Activated CD8-positive, alpha-beta memory T cell treated with anti-CD3 and anti-CD28 coated beads, Interleukin-2, amount 50 U/mL, for 1 hour (primary cell): ENCODE data around the gene KLRK1.
"Not testable (repeated sequence)": the region's sequence is repeated elsewhere in the genome, so short reads cannot be mapped to it uniquely, and the experiment has no call there.

ENCODE experiments used
- DNase-seq: peaks from one replicate; pipeline ENCODE4 v3.0.0-alpha.2; 2020; ENCODE audit errors: extremely low read depth

Gene KLRK1

GRCh38 chr12:10389904-10390303 is at the start of gene KLRK1:
Gene KLRK1 (minus strand): TSS chr12:10390041. CDS start chr12:10388810, 1,231 bp downstream.
- DNase-seq, result no peak

DNA sequence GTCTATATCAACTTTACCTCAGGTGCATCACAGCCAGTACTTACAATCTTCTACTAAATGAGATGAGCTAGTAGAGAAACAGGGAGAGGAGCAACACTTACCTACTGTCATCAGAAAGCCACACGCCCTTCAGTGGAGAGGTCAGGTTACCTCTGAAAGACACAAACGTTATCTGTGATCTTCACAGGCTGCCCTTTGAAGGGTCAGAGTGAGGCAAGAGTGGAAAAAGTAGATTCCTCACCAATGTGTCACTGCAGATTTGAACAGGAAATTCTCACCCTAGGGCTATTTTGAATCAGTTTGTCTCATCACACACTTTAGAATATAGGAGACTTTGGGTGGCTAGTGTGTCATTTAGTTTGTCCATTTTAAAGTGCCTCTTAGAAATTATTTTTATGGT is 47.8 kb upstream of the KLRK1 start:
- not testable (repeated sequence) for DNase-seq

GRCh38 chr12:10435816-10436215 is 46.0 kb upstream of the KLRK1 start, which contains the start of gene KLRC2:
Gene KLRC2 (minus strand): TSS chr12:10436010. CDS start chr12:10435986, 24 bp downstream.
- DNase-seq, result peak; percentile 11

GRCh38 chr12:10430623-10431022 is 40.8 kb upstream of the KLRK1 start:
- not testable (repeated sequence) for DNase-seq

DNA sequence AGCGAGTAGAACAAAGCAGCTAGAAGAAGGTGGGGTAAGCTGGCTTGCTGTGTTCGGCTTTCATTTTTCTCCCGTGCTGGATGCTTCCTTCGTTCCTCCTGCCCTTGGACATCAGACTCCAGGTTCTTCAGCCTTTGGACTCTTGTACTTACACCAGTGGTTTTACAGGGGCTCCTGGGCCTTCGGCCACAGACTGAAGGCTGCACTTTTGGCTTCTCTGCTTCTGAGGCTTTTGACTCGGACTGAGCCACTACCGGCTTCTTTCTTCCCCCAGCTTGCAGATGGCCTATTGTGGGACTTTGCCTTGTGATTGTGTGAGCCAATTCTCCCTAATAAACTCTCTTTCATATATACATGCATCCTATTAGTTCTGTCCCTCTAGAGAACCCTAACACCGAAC is 36.1 kb upstream of the KLRK1 start:
- not testable (repeated sequence) for DNase-seq

DNA sequence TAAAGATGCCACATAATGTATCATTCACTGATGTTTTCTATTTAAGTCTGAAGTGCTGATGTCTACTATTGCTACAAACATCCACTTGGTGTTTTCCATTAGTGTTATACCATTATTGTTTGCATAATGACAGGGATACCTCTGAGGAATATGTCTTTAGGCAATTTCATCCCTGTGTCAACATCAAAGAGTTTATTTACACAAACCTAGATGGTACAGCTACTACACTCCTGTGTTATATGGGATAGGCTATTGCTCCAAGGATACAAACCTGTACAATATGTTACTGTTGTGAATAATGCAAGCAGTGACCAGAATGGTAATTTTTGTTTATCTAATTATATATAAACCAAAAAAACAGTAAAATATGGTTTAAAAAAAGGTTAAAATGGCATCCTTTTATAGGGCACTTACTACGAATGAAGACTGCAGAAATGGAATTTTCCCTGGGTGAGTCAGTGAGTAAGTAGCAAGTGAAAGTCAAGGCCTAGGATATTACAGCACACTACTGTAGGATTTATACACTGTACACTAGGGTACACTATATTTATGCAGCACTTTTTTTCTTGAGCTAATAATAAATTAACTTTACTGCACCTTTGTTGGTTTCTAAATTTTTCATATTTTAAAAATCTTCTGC is 34.5 kb upstream of the KLRK1 start:
- not testable (repeated sequence) for DNase-seq

- DNase-seq, result not testable (repeated sequence)
These were observed 32.3 kb upstream of the KLRK1 start for GRCh38 chr12:10422159-10422558.

GRCh38 chr12:10420334-10420733 is 30.5 kb upstream of the KLRK1 start, which contains the start of gene KLRC3:
Gene KLRC3 (minus strand): TSS chr12:10420595. CDS start chr12:10420550, 45 bp downstream.
- not testable (repeated sequence) for DNase-seq

DNA sequence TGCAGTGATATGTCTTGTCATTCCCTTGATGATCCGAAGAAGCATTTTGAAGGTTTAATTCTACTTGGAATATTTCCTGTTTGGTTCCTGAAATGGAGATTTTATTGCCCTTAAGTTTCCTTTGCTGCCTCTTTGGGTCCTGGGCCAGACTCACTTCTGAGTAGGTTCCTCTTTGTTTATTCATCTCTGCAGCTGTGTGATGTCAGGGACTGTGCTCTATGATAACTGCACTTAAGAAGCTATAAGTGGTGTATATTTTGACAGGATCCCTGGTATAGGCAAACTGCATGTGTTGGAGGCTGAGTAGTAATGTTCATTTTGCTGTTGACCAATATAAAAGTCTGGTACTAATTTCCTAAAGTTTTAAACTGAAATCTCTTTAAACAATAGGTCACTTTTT is 19.6 kb upstream of the KLRK1 start, which contains the start of gene KLRC4:
Gene KLRC4 (minus strand): TSS at position 366 of the 400 bp plus-strand sequence. CDS start 182 bp downstream, at position 184.
- no peak for DNase-seq

GRCh38 chr12:10408842-10409241 is 19.0 kb upstream of the KLRK1 start:
- no peak for DNase-seq

GRCh38 chr12:10406725-10407124 is 16.9 kb upstream of the KLRK1 start:
- no peak for DNase-seq

- DNase-seq, result no peak
These were observed 15.5 kb upstream of the KLRK1 start for GRCh38 chr12:10405294-10405693.

- no peak for DNase-seq
These were observed 15.0 kb upstream of the KLRK1 start for GRCh38 chr12:10404798-10405197.

GRCh38 chr12:10400829-10401228 is 11.0 kb upstream of the KLRK1 start:
- no peak for DNase-seq

GRCh38 chr12:10398168-10398567 is 8.3 kb upstream of the KLRK1 start:
- DNase-seq, result no peak

DNA sequence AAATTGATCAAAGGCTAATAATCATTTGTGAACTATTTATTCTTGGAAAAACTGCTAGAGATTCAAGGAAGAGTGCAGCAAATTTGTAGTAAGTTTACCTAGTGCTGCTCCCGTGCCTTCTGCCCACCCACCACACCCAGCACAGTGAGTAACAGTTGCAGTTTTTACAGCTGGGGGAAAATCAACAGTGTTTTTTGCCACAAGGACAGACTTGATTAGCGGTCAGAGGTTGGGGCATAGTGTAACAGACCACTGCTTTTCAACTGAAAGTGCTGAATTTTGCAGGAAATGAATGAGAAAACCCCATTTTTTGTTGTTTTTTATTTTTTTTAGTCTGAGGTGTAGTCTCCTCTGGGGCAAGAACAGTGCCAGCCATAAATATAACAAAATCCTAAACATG is 7.5 kb upstream of the KLRK1 start:
- DNase-seq, result no peak

- DNase-seq, result not testable (repeated sequence)
These were observed 6.3 kb upstream of the KLRK1 start for GRCh38 chr12:10396176-10396575.

DNA sequence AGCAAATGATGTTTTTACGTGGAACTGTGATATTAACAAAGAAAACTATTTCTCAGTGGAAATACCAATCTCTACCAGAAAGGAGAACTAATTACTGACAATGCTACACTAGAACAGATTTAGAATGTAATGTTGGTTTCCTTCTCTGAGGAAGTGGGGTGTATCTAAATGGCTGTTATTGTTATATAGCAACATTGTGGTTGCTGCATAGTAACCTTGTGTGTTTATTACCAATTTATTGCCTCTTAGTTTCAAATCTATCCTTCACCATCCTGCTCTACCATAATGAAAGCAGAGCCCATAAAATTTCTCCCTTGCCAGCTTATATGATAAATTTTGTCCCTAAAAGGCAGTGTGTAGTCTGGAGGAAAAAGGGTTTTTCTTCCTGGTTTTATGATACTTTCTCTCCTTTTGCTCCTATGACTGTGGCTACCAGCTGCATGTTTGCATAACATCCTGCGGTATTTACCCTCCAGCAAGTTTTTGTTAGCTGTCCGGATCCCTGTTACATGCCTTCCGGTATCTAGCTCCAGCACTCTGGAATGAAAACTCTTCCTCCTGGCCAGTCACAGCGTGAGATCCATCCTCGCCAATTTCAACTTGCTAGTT is 5.7 kb upstream of the KLRK1 start:
- no peak for DNase-seq

GRCh38 chr12:10394531-10395152 is 4.8 kb upstream of the KLRK1 start:
- peak; percentile 56 for DNase-seq

DNA sequence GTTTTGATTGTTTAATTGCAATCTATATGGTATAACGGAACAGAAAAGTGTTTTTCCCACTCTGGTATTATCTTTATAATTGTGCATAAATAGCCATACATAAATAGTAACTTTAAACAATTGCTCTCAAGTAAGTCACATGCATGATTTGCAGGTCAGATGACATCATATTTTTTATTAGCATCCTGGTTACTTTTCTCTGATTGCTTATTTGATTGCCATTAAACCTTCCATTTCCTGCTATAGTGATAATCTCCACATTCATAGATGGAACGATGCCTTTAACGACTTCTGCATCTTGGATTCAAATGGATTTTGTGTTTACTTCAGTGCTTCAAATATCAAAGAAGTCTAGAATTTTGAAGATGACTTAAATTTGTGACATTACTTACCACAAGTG is 3.5 kb upstream of the KLRK1 start:
- DNase-seq, result no peak

DNA sequence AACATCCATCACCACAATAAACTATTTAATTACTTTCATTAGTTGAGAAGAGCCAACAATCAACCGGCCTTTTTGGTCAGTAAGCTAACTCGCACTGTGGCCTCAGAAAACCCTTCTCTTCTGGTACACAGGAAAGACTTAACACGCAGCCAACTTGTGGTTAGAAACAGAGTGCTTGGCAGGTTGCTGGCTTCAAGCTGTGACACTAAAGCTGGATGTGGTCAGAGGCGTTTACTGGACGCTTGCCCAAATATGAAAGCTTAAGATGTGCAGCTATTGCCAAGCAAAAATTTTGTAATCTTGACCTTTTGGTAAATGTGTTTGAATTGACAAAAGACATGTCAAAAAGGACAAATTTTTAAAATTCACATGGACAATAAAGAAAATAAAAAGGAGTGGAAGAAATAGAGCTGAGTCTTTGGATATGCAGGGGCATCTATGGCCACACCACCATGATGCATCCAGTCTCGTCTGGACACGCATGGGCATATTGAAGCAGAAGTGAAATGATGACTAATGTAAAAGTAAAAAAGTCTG is 2.6 kb upstream of the KLRK1 start:
- DNase-seq, result no peak

GRCh38 chr12:10390991-10391390 is 1.1 kb upstream of the KLRK1 start:
- not testable (repeated sequence) for DNase-seq
